Brain microvascular endothelial cell (primary cell): Measurements from ENCODE around the gene KHDRBS2.

Source experiments
- DNase-seq: peaks from one replicate; pipeline ENCODE4 v3.0.0-alpha.2; 2020
- H3K27ac ChIP-seq: fragments of 250-450 bp; sonication (Bioruptor Pico); 2 replicates; pipeline ENCODE4 v1.5.1; 2020; ENCODE audit warnings: mild to moderate bottlenecking, moderate library complexity
- H3K27me3 ChIP-seq: fragments of 250-450 bp; sonication (Bioruptor Pico); replicated peaks from 2 replicates; pipeline ENCODE4 v1.5.1; 2020; ENCODE audit warnings: mild to moderate bottlenecking
- H3K36me3 ChIP-seq: fragments of 250-450 bp; sonication (Bioruptor Pico); replicated peaks from 2 replicates; pipeline ENCODE4 v1.5.1; 2020; ENCODE audit warnings: mild to moderate bottlenecking
- H3K4me3 ChIP-seq: 2 replicates; pipeline ENCODE4 v1.5.1; 2011; ENCODE audit warnings: low read depth, mild to moderate bottlenecking, control low read depth, low read length, moderate library complexity
- CTCF ChIP-seq: IDR thresholded peaks from 2 replicates; pipeline ENCODE4 v1.5.1; 2011; ENCODE audit warnings: low read depth, mild to moderate bottlenecking, moderate library complexity, low read length, control low read depth, inconsistent platforms; ENCODE audit errors: missing control alignments
- in situ Hi-C: cut with HindIII; loops from 2 replicates; pipeline ENCODE4 v1.10.0; 2017; ENCODE audit warnings: low sequenced_read_pairs, low pct_ligation_motif_present

The KHDRBS2 gene

DNA sequence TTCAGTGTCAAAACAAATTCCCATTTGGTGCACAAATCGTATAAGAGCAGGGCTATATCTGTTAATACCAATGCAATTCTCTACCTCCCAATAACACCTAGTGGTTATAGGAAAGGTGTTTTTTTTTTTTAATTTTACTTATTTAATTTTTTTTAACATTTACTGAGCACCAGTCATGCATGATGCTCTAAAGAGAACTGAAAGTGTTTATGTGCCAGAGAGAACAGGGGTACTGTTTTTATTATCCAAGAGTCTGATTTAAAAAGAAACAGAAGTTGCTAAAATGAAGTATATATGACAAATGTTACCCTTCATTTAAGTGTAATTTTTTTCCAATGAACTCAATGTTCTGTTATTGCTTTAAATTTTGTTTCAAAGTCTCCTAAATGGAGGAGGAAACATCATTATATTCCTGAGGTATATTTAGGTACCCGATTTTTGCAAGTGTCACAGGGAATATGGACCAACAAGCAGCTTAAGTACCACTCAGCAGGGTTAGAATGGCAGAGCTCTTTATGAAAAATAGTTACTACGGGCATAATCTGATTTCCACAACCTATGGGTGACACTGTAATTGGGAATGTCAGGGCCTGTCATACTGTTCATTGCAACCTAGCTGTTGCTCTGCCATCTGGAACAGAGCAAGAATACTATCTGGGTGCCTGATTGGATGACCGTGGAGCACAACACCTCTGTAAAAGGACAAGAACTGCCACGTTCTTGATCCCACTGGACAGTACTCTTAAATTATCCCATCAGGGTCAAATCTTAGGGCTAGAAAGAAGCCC, 195.4 kb downstream of the KHDRBS2 start:
- TF ChIP-seq CTCF: no peak
- no peak overlapping the region for H3K4me3 ChIP-seq
- no peak overlapping the region for H3K27ac ChIP-seq
- no peak for DNase-seq
- no peaks in the 10 kb centered on the region for H3K36me3 ChIP-seq
- in situ Hi-C loops: no loop called here
- no peaks in the 10 kb centered on the region for H3K27me3 ChIP-seq

DNA sequence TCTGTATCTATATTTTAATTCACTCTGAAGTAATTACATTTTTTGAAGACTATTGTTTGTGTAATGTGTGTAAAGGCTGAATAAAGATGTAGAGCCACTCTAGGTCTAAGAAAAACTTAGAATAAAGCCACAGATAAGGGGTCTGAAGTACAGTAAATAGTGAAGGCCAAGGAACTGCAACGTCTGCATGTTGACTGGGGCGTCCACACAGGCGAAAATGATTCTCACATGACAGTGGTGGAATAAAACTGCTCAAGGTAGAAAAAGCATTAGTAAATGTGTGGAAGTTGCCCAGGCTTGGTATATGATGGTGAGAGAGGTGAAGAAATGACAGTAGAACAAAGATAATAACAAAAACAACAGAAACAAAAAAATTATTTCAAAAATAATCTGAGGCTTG, 196.2 kb downstream of the KHDRBS2 start:
- no peak for TF ChIP-seq CTCF
- Histone ChIP-seq H3K27me3 (no peaks in the 10 kb centered on the region), H3K36me3 (no peaks in the 10 kb centered on the region), H3K27ac (no peak overlapping the region), H3K4me3 (no peak overlapping the region)
- DNase-seq: no peak
- in situ Hi-C loops: no loop called here

GRCh38 chr6:62086047-62086446, 200.0 kb downstream of the KHDRBS2 start:
- Histone ChIP-seq H3K27ac (no peak overlapping the region), H3K4me3 (no peak overlapping the region), H3K36me3 (no peaks in the 10 kb centered on the region), H3K27me3 (no peaks in the 10 kb centered on the region)
- no peak for TF ChIP-seq CTCF
- in situ Hi-C loops: no loop called here
- no peak for DNase-seq

DNA sequence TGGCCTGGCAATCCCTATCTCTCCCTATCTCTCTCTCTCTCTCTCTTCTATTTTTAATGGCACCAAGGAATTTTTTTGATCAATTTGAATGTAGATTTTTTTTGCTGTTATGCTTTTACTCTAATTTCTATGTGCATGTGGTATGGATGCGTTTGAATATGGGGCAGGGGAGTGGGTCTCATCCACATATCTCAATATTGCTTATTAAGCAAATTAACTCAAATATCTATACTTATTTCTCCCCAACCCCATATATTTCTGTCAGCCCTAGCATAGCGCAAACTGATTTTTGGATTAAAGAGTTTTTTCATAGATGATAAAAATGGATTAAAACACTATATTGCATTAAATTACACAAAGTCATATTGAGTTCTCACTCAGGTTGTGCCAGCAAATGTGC, 210.2 kb downstream of the KHDRBS2 start:
- Histone ChIP-seq H3K36me3 (no peaks in the 10 kb centered on the region), H3K4me3 (no peak overlapping the region), H3K27me3 (no peaks in the 10 kb centered on the region), H3K27ac (no peak overlapping the region)
- TF ChIP-seq CTCF: no peak
- in situ Hi-C loops: no loop called here
- DNase-seq: no peak

DNA sequence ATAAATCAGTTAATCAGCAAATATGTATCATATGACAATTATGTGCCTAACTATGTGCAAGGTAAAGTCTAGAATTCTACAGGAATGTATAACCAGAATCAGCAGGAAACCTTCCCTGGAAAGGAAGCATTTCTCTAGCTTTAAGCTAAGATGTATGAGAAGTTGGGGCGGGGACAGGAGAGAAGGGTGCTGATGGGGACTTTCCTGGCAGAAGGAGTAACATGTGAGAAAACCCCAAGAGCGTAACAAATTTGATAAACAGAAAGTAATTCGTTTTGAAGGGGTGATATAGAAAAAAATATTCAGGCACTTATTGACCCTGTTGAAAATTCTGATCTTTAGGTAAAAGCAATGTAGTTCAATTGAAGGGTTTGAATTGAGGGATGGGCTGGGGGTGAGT, 226.1 kb downstream of the KHDRBS2 start:
- in situ Hi-C loops: no loop called here
- no peak overlapping the region for H3K27ac ChIP-seq
- DNase-seq: no peak

More for the DNA sequence above, 226.1 kb downstream of the KHDRBS2 start:
- H3K36me3 ChIP-seq: no peaks in the 10 kb centered on the region
- no peaks in the 10 kb centered on the region for H3K27me3 ChIP-seq
- no peak overlapping the region for H3K4me3 ChIP-seq
- TF ChIP-seq CTCF: no peak
